ENCODE results near the gene ENTHD1.

DNA sequence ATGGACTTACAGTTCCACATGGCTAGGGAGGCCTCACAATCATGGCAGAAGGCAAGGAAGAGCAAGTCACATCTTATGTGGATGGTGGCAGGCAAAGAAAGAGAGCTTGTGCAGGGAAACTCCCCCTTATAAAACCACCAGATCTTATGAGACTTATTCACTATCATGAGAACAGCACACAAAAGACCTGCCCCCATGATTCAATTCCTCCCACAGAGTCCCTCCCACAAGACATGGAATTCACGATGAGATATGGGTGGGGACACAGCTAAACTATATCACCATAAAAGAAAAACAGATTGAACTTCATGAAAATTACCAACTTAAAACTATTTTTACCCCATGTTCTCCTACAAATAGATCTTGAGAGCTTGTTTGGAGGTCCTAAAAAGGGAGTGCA, 19.6 kb downstream of the ENTHD1 start:
- TF ChIP-seq POLR2AphosphoS5 (IDR thresholded peaks at IDR 0.05; ENCODE audit: insufficient read depth, low read depth, low read length) (no peak), POLR2A (IDR thresholded peaks at IDR 0.05; ENCODE audit: low read depth, low read length) (no peak), JUN (IDR thresholded peaks at IDR 0.05; ENCODE audit: borderline replicate concordance, insufficient read depth, insufficient read length, low read depth) (no peak), FOS (IDR thresholded peaks at IDR 0.05; ENCODE audit: borderline replicate concordance, insufficient read depth, low read length) (no peak), GATA2 (IDR thresholded peaks at IDR 0.05; ENCODE audit: insufficient read depth, insufficient read length, low read depth, low read length) (no peak), MYC (IDR thresholded peaks at IDR 0.05; ENCODE audit: low read depth, low read length) (no peak)
- TF ChIP-seq, protein P1, sequence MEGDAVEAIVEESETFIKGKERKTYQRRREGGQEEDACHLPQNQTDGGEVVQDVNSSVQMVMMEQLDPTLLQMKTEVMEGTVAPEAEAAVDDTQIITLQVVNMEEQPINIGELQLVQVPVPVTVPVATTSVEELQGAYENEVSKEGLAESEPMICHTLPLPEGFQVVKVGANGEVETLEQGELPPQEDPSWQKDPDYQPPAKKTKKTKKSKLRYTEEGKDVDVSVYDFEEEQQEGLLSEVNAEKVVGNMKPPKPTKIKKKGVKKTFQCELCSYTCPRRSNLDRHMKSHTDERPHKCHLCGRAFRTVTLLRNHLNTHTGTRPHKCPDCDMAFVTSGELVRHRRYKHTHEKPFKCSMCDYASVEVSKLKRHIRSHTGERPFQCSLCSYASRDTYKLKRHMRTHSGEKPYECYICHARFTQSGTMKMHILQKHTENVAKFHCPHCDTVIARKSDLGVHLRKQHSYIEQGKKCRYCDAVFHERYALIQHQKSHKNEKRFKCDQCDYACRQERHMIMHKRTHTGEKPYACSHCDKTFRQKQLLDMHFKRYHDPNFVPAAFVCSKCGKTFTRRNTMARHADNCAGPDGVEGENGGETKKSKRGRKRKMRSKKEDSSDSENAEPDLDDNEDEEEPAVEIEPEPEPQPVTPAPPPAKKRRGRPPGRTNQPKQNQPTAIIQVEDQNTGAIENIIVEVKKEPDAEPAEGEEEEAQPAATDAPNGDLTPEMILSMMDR (IDR thresholded peaks at IDR 0.05; ENCODE audit: extremely low read depth in 1 of 2, insufficient read depth in 1 of 2, low read depth in 1 of 2, low read length in 2 of 2), result no peak
